ENCODE data around the gene RASSF8. TPM values are rescaled to one million over a fixed set of nuclear protein-coding genes. Genes with fewer than 3 reads are reported as not detected.

The RASSF8 gene
- total and polyA plus RNA-seq, 2 of the 8 experiments (the other 6 are each of a cell fraction or from before 2014, with no cell fraction given) = 6.4 to 46.7 TPM

DNA sequence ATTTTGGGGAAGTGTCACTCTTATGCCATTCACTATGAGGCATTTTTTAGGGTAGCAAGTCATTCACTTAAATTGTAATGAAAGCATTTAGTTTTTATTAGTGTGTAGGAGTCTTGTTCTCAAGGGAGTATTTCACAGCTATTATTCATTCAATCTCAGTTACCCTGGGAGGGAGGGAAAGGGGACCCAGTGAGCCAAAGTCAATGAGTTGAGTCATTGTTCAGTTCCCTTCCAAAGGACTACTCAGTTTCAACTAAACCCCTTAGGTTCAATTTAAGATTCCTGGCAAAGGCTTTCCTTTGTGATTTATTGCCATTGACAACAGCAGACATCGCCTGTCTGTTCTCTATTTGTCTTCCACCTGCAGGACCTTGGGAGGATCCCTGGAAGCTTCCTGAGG is 29.3 kb upstream of the RASSF8 start:
- no peak overlapping the region for H3K23ac ChIP-seq (ENCODE audit: insufficient read length)
- ChIA-PET POLR2A (ENCODE audit: partially characterized antibody) (no interaction called here), CTCF (ENCODE audit: partially characterized antibody) (interaction anchor here (0.9 kb wide), 1 partner anchor 12 kb away, joined by 3 read pairs; no protein-coding TSS in a partner anchor)
- H3K56ac ChIP-seq (replicated peaks; ENCODE audit: insufficient read length, low read depth, low read length) = no peak overlapping the region
- H2BK20ac ChIP-seq (ENCODE audit: low read length) = no peak overlapping the region
- H3K27me3 ChIP-seq (replicated peaks in 1 of 4; ENCODE audit: control insufficient read depth in 3 of 4, extremely low read depth in 1 of 4, insufficient read depth in 3 of 4, low read length in 3 of 4) = no peaks in the 10 kb centered on the region
- no peak overlapping the region for H3K27ac ChIP-seq (ENCODE audit: low read depth, low read length)
- no peaks in the 10 kb centered on the region for H3K4me1 ChIP-seq (replicated peaks in 1 of 4; ENCODE audit: control insufficient read depth in 3 of 4, insufficient read depth in 4 of 4, low read length in 3 of 4)
- H4K8ac ChIP-seq (ENCODE audit: extremely low read depth, insufficient read depth, low read length) = no peak overlapping the region
- DNase-seq (ENCODE audit: low read depth in 1 of 2, low spot score in 2 of 2) (no peak), FAIRE-seq (no peak)
- no peak for TF ChIP-seq KDM4A (IDR thresholded peaks at IDR 0.05; ENCODE audit: low read depth, low read length, severe bottlenecking)
- TF ChIP-seq ATF2 (IDR thresholded peaks at IDR 0.05; ENCODE audit: low read length) = no peak
- TF ChIP-seq FOSL1 (IDR thresholded peaks at IDR 0.05; ENCODE audit: insufficient read depth, low read depth, low read length) = no peak
- TF ChIP-seq JUND (IDR thresholded peaks at IDR 0.05; ENCODE audit: low read length) = no peak
- TF ChIP-seq TCF12 (IDR thresholded peaks at IDR 0.05; ENCODE audit: low read depth, low read length) = no peak
- TF ChIP-seq EGR1 (IDR thresholded peaks at IDR 0.05; ENCODE audit: borderline replicate concordance, low read depth, low read length) = no peak
- no peak for TF ChIP-seq CREB1 (IDR thresholded peaks at IDR 0.05)
- TF ChIP-seq MAX (IDR thresholded peaks at IDR 0.05) = no peak
- TF ChIP-seq ZNF274 (IDR thresholded peaks at IDR 0.05; ENCODE audit: borderline replicate concordance, extremely low read depth, low read length) = no peak
- no peak for TF ChIP-seq RAD21 (IDR thresholded peaks at IDR 0.05 in 1 of 2, conservative IDR thresholded peaks at IDR 0.05 in 1 of 2; ENCODE audit: low read depth in 2 of 2, low read length in 2 of 2)
- TF ChIP-seq TBP (IDR thresholded peaks at IDR 0.05; ENCODE audit: low read depth, low read length) = no peak
- TF ChIP-seq TEAD4 (IDR thresholded peaks at IDR 0.05; ENCODE audit: low read depth, low read length) = no peak
- H3K9me3 ChIP-seq (ENCODE audit: insufficient read depth in 2 of 2, low read depth in 1 of 2, low read length in 1 of 2) = no peaks in the 10 kb centered on the region
- H2AFZ ChIP-seq (ENCODE audit: low read length) = no peak overlapping the region
- H3K18ac ChIP-seq (ENCODE audit: extremely low read depth, low read length) = no peak overlapping the region
- no peak overlapping the region for H3K14ac ChIP-seq (ENCODE audit: insufficient read length)
- H3K4me3 ChIP-seq (ENCODE audit: extremely low read depth in 1 of 4, insufficient read depth in 2 of 4, low read depth in 3 of 4, low read length in 4 of 4) = no peak overlapping the region
- no peak overlapping the region for H3K4ac ChIP-seq (replicated peaks; ENCODE audit: insufficient read length, low read depth, low read length)
- no peak overlapping the region for H4K5ac ChIP-seq (ENCODE audit: insufficient read length, low read depth, low read length)
- H3K79me1 ChIP-seq (ENCODE audit: low read depth, low read length) = no peaks in the 10 kb centered on the region
- no peak overlapping the region for H2AK5ac ChIP-seq (ENCODE audit: low read depth, low read length)
- H3K36me3 ChIP-seq (ENCODE audit: control insufficient read depth in 2 of 4, insufficient read depth in 4 of 4, low read length in 3 of 4) = no peaks in the 10 kb centered on the region
- H3K23me2 ChIP-seq (ENCODE audit: low read depth, low read length) = no peaks in the 10 kb centered on the region
- 83% methylated on average over 1 of the region's 1 CpG; no CpG with 5 or more reads in 1 of the 2 experiments for WGBS, 2 experiments (ENCODE audit: extremely low coverage in 1 of 2, insufficient coverage in 1 of 2, insufficient read length in 1 of 2, insufficient replicate concordance in 2 of 2, low coverage in 1 of 2, low lambda C conversion rate in 2 of 2, missing lambda C conversion rate in 1 of 2)
- H4K20me1 ChIP-seq (replicated peaks in 1 of 2; ENCODE audit: control insufficient read depth in 1 of 2, insufficient read depth in 2 of 2, low read length in 2 of 2) = no peaks in the 10 kb centered on the region
- H4K91ac ChIP-seq (replicated peaks; ENCODE audit: insufficient read length, low read length) = no peak overlapping the region
- no peak overlapping the region for H2BK12ac ChIP-seq (ENCODE audit: low read depth, low read length)
- no peak overlapping the region for H3K9ac ChIP-seq (replicated peaks in 1 of 4; ENCODE audit: extremely low read depth in 1 of 4, low read depth in 3 of 4, low read length in 3 of 4)
- no peaks in the 10 kb centered on the region for H3K79me2 ChIP-seq (ENCODE audit: control insufficient read depth in 1 of 2, insufficient read depth in 2 of 2, low read length in 2 of 2)
- H3K4me2 ChIP-seq (ENCODE audit: insufficient read depth in 1 of 2, low read depth in 2 of 2, low read length in 2 of 2) = no peak overlapping the region
- no peak overlapping the region for H2BK120ac ChIP-seq (replicated peaks; ENCODE audit: low read depth, low read length)
- H2BK5ac ChIP-seq (ENCODE audit: low read depth, low read length) = no peak overlapping the region
- H2BK15ac ChIP-seq (ENCODE audit: low read length) = no peak overlapping the region
